Hepatocyte (in vitro differentiated cells): Measurements from ENCODE around the gene MZF1. TPM values are rescaled to one million over a fixed set of nuclear protein-coding genes. Genes with fewer than 3 reads are reported as not detected.

Experiments
- DNase-seq: peaks from one replicate; pipeline ENCODE4 v3.0.0-alpha.2; 2016; ENCODE audit warnings: low spot score
- H2AFZ ChIP-seq: fragments of 200-600 bp; sonication (generic); 2 replicates; pipeline ENCODE4 v1.6.0; 2016; ENCODE audit warnings: antibody characterized with exemption, mild to moderate bottlenecking
- H3K27ac ChIP-seq: fragments of 200-600 bp; sonication (generic); 2 replicates; pipeline ENCODE4 v1.5.1; 2016; ENCODE audit warnings: mild to moderate bottlenecking
- H3K27me3 ChIP-seq: fragments of 200-600 bp; sonication (generic); 2 replicates; pipeline ENCODE4 v1.6.1; 2016
- H3K36me3 ChIP-seq: fragments of 200-600 bp; sonication (generic); replicated peaks from 2 replicates; pipeline ENCODE4 v1.5.1; 2016; ENCODE audit warnings: low read depth; ENCODE audit not compliant: insufficient read depth
- H3K4me1 ChIP-seq: fragments of 200-600 bp; sonication (generic); 2 replicates; pipeline ENCODE4 v1.5.1; 2016; ENCODE audit warnings: mild to moderate bottlenecking, moderate library complexity; ENCODE audit not compliant: insufficient read depth
- H3K4me2 ChIP-seq: fragments of 200-600 bp; sonication (generic); 2 replicates; pipeline ENCODE4 v1.6.0; 2016
- H3K4me3 ChIP-seq: fragments of 200-600 bp; sonication (generic); 2 replicates; pipeline ENCODE4 v1.5.1; 2016; ENCODE audit warnings: mild to moderate bottlenecking
- H3K79me2 ChIP-seq: fragments of 200-600 bp; sonication (generic); 2 replicates; pipeline ENCODE4 v1.6.0; 2017; ENCODE audit warnings: mild to moderate bottlenecking
- H3K9me2 ChIP-seq: fragments of 200-600 bp; sonication (generic); replicated peaks from 2 replicates; pipeline ENCODE4 v1.6.0; 2017; ENCODE audit warnings: mild to moderate bottlenecking; ENCODE audit not compliant: insufficient read depth
- H3K9me3 ChIP-seq: fragments of 200-600 bp; sonication (generic); 2 replicates; pipeline ENCODE4 v1.5.1; 2016; ENCODE audit warnings: low read depth, mild to moderate bottlenecking
- H4K20me1 ChIP-seq: fragments of 200-600 bp; sonication (generic); 2 replicates; pipeline ENCODE4 v1.6.0; 2016; ENCODE audit warnings: mild to moderate bottlenecking; ENCODE audit not compliant: insufficient read depth, poor library complexity, severe bottlenecking
- CTCF ChIP-seq: fragments of 200-600 bp; sonication (generic); IDR thresholded peaks from 2 replicates; pipeline ENCODE4 v1.5.1; 2016; ENCODE audit warnings: antibody characterized with exemption, mild to moderate bottlenecking; ENCODE audit not compliant: poor library complexity
- EZH2 ChIP-seq: fragments of 200-600 bp; sonication (generic); IDR thresholded peaks from 2 replicates; pipeline ENCODE4 v1.6.1; 2016; ENCODE audit warnings: antibody characterized with exemption, mild to moderate bottlenecking, borderline replicate concordance
- EZH2phosphoT487 ChIP-seq: fragments of 200-600 bp; sonication (generic); IDR thresholded peaks from one replicate; pipeline ENCODE4 v1.6.1; 2018; ENCODE audit warnings: antibody characterized with exemption, mild to moderate bottlenecking, low read depth, moderate library complexity; ENCODE audit not compliant: unreplicated experiment, severe bottlenecking
- WGBS: methylation state at CpG from one replicate; pipeline ENCODE4 v1.1.6; 2016; ENCODE audit warnings: low lambda C conversion rate; ENCODE audit errors: missing lambda C conversion rate; 5-methylcytosine and 5-hydroxymethylcytosine counted together
- polyA plus RNA-seq: library from polyadenylated mRNA; unstranded; fragments of >200 nt; fragmentation: Nextera tagmentation; extraction: Ambion mirVana; gene quantifications from 2 replicates; pipeline ENCODE4 v1.2.1, GENCODE V29; 2016
- total RNA-seq: library from RNA; depleted of rRNA; stranded (reverse); fragments of >200 nt; gene quantifications from 2 replicates; pipeline ENCODE4 v1.2.3, GENCODE V29; 2014

MZF1 gene
- total and polyA plus RNA-seq, 2 experiments from 2014 or later = 19.9 to 23.5 TPM

GRCh38 chr19:58536852-58537798, 36.0 kb downstream of the MZF1 start:
- Histone ChIP-seq H3K9me2 (no peaks in the 10 kb centered on the region), H3K4me3 (no peak overlapping the region), H3K27ac (peak overlapping the region; percentile 89), H3K27me3 (no peaks in the 10 kb centered on the region), H2AFZ (no peak overlapping the region), H3K79me2 (no peaks in the 10 kb centered on the region), H3K4me1 (peaks cover 13% of the 10 kb centered on the region), H3K9me3 (no peaks in the 10 kb centered on the region), H4K20me1 (no peaks in the 10 kb centered on the region), H3K4me2 (peak overlapping the region; percentile 78), H3K36me3 (no peaks in the 10 kb centered on the region)
- DNase-seq = no peak
- WGBS = 92% methylated on average over 8 of the region's 8 CpGs
- TF ChIP-seq EZH2phosphoT487 (no peak), EZH2 (no peak), CTCF (no peak)

GRCh38 chr19:58535857-58536256, 37.3 kb downstream of the MZF1 start:
- H2AFZ ChIP-seq = no peak overlapping the region
- 93% methylated on average over 3 of the region's 3 CpGs for WGBS
- H3K9me2 ChIP-seq = no peaks in the 10 kb centered on the region

GRCh38 chr19:58531034-58531840, 41.9 kb downstream of the MZF1 start:
- Histone ChIP-seq H3K27me3 (peaks cover 4% of the 10 kb centered on the region), H3K4me3 (no peak overlapping the region), H3K9me2 (no peaks in the 10 kb centered on the region), H4K20me1 (no peaks in the 10 kb centered on the region), H2AFZ (no peak overlapping the region), H3K4me1 (no peaks in the 10 kb centered on the region), H3K9me3 (no peaks in the 10 kb centered on the region), H3K79me2 (no peaks in the 10 kb centered on the region), H3K36me3 (no peaks in the 10 kb centered on the region), H3K27ac (no peak overlapping the region), H3K4me2 (no peak overlapping the region)
- no peak for DNase-seq
- TF ChIP-seq EZH2phosphoT487 = no peak
- no peak for TF ChIP-seq CTCF
- no peak for TF ChIP-seq EZH2
- 72% methylated on average over 10 of the region's 10 CpGs for WGBS

More at GRCh38 chr19:58535857-58536256, 37.3 kb downstream of the MZF1 start:
- Histone ChIP-seq H3K36me3 (no peaks in the 10 kb centered on the region), H3K27ac (no peak overlapping the region), H3K27me3 (peaks cover 4% of the 10 kb centered on the region), H3K79me2 (no peaks in the 10 kb centered on the region), H3K4me3 (no peak overlapping the region), H3K4me2 (no peak overlapping the region), H3K4me1 (peaks cover 13% of the 10 kb centered on the region), H3K9me3 (no peaks in the 10 kb centered on the region), H4K20me1 (no peaks in the 10 kb centered on the region)
- no peak for TF ChIP-seq CTCF
- no peak for TF ChIP-seq EZH2phosphoT487
- no peak for TF ChIP-seq EZH2
- no peak for DNase-seq
